HL-60 (cell line): ENCODE data around the gene KNCN.

Experiments used
- DNase-seq, 2 experiments: peaks; one replicate each; pipeline ENCODE4 v3.0.0-alpha.2; 2010 to 2020; ENCODE audit warnings: low read depth in 1 of 2, low spot score in 1 of 2
- H3K27ac ChIP-seq: fragments of 250-450 bp; sonication (Bioruptor Pico); replicated peaks from 2 replicates; pipeline ENCODE4 v1.5.1; 2020; ENCODE audit warnings: mild to moderate bottlenecking, moderate library complexity
- H3K27me3 ChIP-seq: fragments of 250-450 bp; sonication (Bioruptor Pico); 2 replicates; pipeline ENCODE4 v1.5.1; 2021; ENCODE audit warnings: mild to moderate bottlenecking, moderate library complexity; ENCODE audit not compliant: insufficient read depth, poor library complexity, severe bottlenecking
- H3K4me3 ChIP-seq: replicated peaks from 2 replicates; pipeline ENCODE4 v1.5.1; 2011; ENCODE audit warnings: mild to moderate bottlenecking, control low read depth, low read length; ENCODE audit not compliant: insufficient read depth
- CTCF ChIP-seq: IDR thresholded peaks from one replicate; pipeline ENCODE4 v1.5.1; 2011; ENCODE audit warnings: low read length, control low read depth, inconsistent platforms; ENCODE audit not compliant: insufficient read depth
- GABPA ChIP-seq: IDR thresholded peaks from 2 replicates; pipeline ENCODE4 v1.6.1; 2012; ENCODE audit warnings: low read depth
- POLR2AphosphoS5 ChIP-seq: IDR thresholded peaks from 2 replicates; pipeline ENCODE4 v1.6.1; 2012; ENCODE audit warnings: low read depth
- SPI1 ChIP-seq: IDR thresholded peaks from 2 replicates; pipeline ENCODE4 v1.6.1; 2012; ENCODE audit warnings: low read depth, mild to moderate bottlenecking, borderline replicate concordance
- TF ChIP-seq, protein P1 (sequence below): IDR thresholded peaks from 2 replicates; pipeline ENCODE4 v1.6.1; 2012; ENCODE audit warnings: low read depth; ENCODE audit not compliant: insufficient replicate concordance

The KNCN gene

DNA sequence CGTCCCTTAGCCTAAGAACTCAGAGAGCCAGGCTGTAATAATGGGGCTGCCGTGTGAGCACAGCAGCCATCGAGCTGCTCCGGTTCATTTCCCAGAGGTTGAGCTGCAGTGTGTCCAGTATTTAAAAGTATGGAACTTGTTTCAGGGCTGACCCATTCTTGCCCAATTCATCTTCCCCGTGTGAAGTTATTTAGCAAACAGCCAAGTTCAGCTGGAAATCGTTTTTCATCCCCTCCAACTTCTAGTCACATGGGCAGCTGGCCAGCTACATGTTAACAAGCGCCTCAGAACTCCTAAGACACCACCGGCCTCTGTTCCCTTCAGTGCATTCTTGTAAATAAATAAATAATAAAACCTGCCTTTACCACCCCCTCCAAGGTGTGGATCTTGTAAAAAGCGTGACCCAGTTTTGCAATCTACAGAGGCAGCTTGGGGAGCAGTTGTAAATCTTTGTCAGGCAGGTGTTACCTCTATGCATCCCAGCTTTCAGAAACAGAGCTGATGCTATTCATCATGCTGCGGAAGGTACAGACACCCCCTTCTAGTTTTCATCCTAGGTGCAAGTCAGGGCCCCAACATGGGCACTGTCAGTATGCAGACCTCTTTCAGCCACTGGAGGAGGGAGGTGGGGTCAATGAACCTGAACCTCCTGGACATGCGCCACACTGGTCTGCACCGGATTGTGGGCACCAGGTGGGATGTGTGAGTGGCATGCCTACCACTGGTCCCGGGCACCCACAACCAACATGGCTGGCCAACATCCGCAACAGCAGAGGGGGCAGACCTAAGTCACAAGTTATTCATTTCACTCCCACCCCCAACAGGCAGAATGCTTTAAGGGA, 18.7 kb upstream of the KNCN start:
- no peak overlapping the region for H3K27ac ChIP-seq
- no peak overlapping the region for H3K4me3 ChIP-seq
- H3K27me3 ChIP-seq, result no peaks in the 10 kb centered on the region
- TF ChIP-seq GABPA, result no peak
- no peak for TF ChIP-seq CTCF
- TF ChIP-seq, protein P1, sequence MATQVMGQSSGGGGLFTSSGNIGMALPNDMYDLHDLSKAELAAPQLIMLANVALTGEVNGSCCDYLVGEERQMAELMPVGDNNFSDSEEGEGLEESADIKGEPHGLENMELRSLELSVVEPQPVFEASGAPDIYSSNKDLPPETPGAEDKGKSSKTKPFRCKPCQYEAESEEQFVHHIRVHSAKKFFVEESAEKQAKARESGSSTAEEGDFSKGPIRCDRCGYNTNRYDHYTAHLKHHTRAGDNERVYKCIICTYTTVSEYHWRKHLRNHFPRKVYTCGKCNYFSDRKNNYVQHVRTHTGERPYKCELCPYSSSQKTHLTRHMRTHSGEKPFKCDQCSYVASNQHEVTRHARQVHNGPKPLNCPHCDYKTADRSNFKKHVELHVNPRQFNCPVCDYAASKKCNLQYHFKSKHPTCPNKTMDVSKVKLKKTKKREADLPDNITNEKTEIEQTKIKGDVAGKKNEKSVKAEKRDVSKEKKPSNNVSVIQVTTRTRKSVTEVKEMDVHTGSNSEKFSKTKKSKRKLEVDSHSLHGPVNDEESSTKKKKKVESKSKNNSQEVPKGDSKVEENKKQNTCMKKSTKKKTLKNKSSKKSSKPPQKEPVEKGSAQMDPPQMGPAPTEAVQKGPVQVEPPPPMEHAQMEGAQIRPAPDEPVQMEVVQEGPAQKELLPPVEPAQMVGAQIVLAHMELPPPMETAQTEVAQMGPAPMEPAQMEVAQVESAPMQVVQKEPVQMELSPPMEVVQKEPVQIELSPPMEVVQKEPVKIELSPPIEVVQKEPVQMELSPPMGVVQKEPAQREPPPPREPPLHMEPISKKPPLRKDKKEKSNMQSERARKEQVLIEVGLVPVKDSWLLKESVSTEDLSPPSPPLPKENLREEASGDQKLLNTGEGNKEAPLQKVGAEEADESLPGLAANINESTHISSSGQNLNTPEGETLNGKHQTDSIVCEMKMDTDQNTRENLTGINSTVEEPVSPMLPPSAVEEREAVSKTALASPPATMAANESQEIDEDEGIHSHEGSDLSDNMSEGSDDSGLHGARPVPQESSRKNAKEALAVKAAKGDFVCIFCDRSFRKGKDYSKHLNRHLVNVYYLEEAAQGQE, result no peak
- TF ChIP-seq SPI1, result no peak
- no peak for TF ChIP-seq POLR2AphosphoS5
- DNase-seq, result no peak

DNA sequence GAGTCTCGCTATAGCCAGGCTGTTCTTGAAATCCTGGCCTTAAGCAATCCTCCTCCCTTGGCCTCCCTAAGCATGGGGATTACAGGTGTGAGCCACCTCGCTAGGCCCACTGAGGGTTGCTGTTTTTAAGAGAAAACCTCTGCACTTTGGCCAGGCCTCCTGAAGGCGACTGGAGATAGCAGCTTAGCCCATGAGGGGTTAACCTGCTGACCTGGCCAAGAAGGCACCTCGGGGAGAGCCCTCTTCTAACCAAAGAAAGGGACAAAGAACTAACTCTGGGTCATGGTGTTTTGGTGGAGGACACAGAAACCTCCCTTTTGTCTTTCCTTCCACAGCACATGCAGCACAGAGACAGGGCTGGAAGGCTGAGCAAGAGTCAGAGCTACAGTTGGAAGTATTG, 17.7 kb upstream of the KNCN start:
- no peak for TF ChIP-seq SPI1
- no peak for TF ChIP-seq GABPA
- no peak for TF ChIP-seq POLR2AphosphoS5
- TF ChIP-seq, protein P1, result no peak
- TF ChIP-seq CTCF, result no peak
- Histone ChIP-seq H3K27me3 (no peaks in the 10 kb centered on the region), H3K4me3 (no peak overlapping the region), H3K27ac (no peak overlapping the region)
- DNase-seq, result no peak

DNA sequence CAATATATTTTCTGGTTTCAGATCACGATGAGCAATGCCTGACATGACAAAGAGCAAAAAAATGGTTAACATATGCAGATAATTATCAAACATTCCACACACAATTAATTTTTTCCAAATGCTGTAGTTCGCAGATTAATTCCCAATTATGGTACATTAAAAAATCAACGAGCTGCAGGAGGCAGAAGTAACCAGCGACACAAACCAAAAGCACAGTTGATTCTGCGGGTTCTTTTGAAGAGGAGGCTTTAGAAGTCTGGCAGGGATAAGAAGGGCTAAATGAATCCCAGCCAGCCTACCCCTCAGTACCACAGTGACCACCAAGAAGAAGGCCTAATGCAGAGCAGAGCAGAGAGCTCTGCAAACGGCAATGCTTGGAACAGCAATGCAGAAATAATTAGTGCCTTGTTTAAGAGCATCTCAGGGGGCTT, 17.0 kb upstream of the KNCN start:
- no peak overlapping the region for H3K4me3 ChIP-seq
- no peak for DNase-seq
- TF ChIP-seq POLR2AphosphoS5 (no peak), CTCF (no peak), SPI1 (no peak), GABPA (no peak)
- TF ChIP-seq, protein P1, result no peak
- no peaks in the 10 kb centered on the region for H3K27me3 ChIP-seq
- no peak overlapping the region for H3K27ac ChIP-seq
